Measurements from ENCODE around the gene TMEM269.

The TMEM269 gene

GRCh38 chr1:42784946-42785693 is at the start of gene TMEM269:
TMEM269 (plus strand) TSS chr1:42784991; CDS start chr1:42789894, 4,903 bp downstream.
- DNase-seq: peak; percentile 53

DNA sequence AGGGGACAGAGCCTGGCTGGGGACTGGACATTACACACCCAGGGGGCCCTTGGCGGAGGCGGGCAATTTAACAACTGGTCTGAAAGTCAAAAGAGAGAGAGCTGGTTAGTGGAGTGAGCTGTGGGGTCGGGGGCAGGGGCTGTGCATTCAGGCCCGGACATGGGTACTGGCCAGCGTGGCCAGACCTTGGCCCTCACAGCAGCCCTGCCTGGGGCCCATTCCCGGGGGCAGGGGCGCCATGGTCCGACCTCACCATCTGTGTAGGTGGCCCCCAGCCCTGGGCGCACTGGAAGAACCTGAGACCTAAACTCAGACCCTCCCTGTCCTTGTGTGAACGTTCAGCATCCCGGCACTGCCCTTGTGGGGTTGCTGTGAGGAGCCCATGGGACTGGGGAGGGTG is 49.7 kb upstream of the TMEM269 start:
- no peak for DNase-seq

DNA sequence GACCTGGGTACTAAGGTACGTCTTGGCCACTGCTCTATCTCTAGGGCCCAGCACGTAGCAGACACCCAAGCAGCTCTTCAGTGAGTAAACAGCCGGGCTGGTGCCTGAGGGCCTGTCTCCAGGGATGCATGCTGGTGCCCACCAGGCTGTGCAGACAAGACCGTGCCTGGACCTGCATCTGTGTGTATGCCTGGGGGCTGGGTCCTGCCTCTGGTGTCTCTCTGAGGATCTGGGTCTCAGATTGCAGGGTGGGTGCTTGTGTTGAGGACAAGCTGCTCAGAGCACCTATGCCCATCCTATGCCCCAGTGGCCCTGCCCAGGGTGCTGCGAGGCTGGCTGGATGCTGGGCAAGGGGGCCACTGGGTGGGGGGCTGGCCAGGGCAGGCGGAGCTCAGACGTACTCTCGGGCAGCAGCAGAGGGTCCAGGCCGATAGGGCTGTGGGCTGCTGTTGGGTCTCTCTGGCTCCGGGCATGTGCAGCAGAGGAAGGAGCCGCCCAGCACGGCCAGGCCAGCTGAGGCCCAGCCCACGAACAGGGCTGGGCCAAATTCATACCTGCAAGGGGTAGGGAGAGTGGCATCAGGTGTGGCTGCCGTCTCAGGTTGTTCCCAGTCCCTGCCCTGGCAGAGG is 49.2 kb upstream of the TMEM269 start:
- no peak for DNase-seq

GRCh38 chr1:42736152-42736551 is 48.6 kb upstream of the TMEM269 start:
- no peak for DNase-seq

DNA sequence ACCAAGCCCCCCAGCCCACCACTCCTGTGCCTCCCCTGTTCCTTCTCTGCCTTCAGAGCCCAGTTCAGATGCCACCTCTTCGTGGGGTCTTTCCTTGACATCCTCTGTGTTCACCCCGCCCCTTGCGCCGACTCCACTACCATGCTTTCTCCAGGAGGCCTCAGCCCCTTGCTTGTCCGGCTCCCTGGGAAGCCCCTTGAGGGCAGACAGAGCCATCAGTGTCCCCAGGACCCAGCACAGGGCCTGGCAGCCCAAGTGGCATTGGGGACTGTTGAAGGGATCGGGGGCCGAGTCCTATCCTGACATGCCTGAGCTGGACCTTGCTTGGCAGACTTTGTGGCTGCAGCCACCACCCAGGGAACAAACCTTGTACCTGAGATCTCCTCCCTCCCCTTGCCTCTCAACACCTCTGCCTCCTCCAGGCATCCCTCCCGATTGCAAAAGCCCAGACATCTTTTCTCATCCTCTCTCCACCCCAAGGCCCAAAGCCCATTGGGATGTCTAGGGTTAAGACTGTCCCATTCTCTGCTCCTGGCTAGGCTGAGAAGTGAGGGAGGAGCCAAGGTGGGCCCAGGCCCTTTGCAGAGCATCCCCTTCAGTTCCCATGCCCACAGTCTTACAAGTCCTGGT is 48.1 kb upstream of the TMEM269 start:
- no peak for DNase-seq

- DNase-seq: no peak
Observed at GRCh38 chr1:42737257-42737656, 47.5 kb upstream of the TMEM269 start.

- no peak for DNase-seq
Observed at GRCh38 chr1:42737986-42738677, 46.7 kb upstream of the TMEM269 start.

- no peak for DNase-seq
Observed at GRCh38 chr1:42738678-42739226, 46.0 kb upstream of the TMEM269 start.

- DNase-seq: no peak
Observed at GRCh38 chr1:42739753-42740700, 44.8 kb upstream of the TMEM269 start, which contains the start of gene CLDN19. CLDN19 (minus strand) TSS chr1:42740236; CDS start chr1:42740063, 173 bp downstream.

DNA sequence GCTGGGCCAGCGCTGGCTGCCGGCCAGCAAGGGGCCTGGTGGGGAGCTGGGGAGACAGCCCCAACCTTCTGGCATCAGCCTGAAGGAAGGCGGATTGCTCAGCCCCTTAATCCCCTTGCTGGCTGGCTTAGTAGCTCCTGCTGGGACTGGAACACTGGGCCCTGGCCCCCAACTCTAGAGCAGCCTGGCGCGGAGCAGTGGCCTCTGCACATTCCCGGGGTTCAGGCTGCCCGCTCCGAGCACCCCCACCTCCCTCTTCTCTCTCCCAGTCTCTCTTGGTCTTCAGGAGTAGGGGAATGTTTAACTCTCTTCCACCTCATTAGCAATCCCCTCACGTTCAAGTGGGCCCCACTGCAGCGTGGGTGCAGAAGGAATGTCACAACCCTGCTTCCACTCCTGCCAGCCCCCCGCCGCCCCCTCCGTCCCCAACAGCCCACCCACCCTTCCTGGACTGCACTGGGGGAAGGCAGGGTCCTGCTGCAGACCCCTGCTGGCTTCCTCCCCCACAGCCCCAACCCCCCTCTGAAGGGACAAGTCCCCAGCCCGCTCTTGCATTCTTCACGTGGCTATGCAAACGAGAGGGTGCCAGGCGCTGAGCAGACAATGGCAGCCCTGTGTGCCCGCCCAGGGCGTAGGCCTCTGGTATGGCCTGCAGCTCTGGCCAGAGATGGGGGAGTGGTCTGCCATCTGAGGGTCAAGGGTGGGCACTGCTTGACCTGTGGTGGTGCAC is 43.8 kb upstream of the TMEM269 start:
- DNase-seq: no peak

GRCh38 chr1:42741706-42742105 is 43.1 kb upstream of the TMEM269 start:
- DNase-seq: no peak

DNA sequence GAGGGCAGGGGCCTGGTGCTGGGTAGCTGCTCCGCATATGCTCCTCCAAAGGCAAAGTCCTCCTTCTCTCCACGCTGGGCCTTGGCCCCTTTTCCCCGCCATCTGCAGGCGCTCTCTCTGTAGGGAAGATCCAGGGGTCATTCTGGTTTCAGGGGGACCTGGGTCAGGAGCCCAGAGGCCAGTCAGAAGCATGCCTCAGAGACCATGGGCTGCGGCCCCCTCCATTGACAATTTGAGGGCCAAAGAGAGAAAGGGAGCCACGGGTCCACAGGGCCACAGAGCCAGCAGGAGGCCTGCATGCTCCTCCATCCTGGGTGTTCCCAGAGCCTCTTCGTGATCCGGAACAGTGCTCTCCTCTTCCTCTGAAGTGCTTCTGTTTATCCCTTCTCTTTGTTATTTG is 42.6 kb upstream of the TMEM269 start:
- DNase-seq: no peak

DNA sequence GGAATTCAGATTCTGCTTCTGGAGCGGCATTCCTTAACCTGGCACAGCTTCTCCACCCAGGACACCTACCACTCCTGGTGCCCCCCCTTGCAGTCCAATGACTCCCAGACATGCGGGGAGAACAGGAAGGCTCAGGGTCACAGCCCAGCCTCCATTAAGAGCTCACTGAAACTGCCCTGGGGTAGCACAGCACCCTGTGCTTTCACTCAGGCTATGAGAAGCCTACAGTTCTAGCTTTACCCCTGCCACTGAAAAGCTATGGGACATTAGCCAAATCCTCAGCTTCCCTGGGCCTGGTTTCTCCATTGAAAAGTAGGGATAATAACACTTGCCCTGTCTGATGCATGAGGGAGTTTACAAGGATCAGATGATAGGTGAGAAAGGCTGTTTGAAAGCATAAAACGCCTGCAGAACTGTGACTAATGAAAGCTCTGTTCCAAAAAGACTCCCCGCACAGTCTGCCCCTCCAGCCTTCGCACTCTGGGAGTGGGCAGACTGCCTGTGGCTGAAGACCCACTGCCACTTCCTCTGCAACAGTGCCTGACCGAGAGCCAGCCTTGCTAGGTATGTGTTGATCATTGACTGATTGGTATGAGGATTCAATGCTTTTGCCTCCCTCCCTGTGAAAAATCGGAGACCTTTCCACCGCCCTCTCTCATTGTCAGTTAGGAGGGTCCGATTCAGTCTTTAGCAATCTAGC is 42.0 kb upstream of the TMEM269 start:
- DNase-seq: no peak

DNA sequence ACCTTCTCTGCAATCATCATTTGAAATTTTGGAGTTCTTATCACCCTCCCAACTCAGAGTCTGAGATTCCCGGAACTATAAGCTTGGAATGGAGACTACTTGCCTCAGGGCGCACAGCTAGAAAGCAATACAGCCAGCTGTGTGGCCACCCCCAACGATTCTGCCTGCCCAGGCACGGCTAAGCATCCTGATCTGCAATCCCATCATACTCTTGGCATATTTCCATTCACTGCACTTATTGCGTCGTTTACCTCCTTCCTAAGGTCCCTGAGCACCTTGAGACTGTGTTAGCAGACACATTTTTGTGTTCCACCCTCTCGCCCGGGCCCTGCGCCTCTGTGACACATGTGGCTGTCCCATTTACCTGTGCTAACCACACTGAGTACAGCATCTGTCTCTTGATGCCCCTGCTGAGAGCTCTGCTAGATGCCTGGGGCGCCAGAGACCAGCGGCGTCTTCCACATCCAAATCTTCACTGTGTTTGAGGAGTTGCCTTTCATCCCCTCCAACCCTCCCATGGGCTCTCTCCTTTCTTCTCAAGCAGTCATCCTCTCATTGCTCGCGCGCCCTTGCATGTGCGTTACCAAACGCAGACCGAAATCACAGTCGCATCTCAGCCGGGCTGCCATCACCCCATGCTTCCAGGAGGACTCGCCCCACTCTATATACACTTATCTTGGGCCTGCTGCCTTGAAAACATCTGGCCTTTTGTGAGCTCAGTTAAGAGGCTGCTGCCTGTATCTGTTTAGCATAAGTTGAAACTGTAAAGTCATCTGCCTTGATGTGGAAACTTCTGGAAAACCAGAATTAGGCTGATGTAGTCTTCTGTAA is 41.3 kb upstream of the TMEM269 start:
- DNase-seq: no peak

- no peak for DNase-seq
Observed at GRCh38 chr1:42744148-42744413, 40.7 kb upstream of the TMEM269 start.

DNA sequence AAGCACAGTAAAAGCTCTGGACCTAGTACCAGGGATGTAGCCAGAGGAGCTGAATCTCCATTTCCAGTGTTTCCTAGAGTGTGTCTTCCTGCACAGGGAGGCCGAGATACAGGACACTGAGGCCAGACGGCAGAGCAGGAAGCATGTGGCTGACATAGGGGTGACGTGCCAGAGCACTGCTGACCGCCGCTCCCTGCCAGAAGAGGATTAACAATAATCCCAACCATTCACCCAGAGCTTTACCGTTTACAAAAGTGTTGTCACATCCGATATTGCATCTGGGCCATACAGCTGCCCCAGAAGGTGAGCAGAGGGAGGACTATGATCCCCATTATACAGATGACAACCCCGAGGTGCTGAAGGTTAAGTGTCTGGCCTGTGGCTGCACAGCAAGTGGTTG is 38.9 kb upstream of the TMEM269 start:
- DNase-seq: no peak

DNA sequence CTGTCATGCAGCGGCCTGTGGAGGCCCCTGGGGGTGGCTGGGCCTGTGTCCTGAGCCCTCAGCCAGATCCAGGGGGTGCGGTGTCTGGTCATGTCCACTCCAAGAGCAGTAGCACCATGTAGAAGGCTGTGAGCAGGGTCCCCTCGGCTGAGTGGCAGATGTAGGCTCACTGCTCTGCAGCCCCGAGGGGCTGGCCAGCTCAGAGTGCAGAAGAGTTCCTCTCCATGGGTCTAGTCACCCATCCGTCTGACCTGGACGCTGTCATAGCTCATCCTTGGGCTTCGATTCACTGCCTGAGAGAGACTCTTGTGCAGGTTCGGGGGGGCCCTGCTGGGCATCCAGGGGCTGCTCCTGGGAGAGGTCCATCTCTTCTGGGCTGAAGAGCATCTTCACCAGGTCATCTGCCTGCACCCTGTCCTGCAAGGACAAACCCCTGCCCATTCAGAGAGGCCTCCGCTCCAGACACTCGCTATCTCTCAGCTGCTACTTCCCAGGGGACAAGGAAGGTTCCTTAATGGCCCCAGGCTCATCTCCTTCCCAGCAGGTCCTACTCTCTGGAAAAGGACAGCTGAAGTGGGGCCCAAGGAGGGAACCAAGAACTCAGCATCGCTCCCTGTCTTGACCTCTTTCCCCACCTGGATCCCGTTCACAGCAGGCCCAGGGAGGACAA is 38.2 kb upstream of the TMEM269 start:
- DNase-seq: no peak

DNA sequence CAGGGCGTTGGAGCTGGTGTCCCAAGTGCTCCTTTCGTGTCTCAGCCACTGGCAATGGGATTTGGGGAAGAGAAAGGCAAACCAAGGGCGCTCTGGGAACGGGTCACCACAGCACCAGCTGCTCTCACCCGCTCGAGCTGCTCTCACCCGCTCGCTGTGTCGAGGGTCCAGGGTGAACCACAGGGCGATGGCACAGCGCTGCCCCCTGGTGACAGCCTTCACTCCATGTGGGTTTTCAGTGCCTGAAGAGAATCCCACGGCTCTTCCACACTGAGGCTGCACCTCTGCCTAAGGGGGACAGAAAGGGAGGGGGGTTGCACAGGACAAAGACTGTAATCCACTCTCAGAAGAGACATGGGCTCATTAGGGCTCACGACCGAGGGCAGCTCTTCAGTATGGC is 37.7 kb upstream of the TMEM269 start:
- DNase-seq: peak; percentile 62

DNA sequence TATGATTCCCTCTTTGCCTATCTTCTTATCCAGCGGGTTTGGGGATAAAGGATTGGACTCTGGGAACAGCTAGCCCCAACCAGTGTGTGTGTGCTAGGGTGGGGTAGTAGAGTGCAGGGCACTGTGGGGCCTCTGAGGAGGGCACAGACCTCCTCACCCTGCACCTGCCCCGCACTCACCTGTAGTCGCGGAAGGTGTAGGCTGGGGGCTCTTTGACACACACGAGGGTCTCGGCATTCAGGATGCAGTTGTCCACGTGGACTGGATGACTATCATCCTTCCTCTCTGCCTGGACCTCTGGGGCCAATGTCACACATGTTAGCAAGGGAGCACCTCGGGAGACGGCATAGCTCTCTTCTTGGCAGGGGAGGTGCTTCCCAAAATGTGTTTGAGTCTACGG is 36.8 kb upstream of the TMEM269 start:
- no peak for DNase-seq

Measured in activated T-cell treated with anti-CD3 and anti-CD28 coated beads, Interleukin-2, amount 50 U/mL, for 1 hour (primary cell).